Keratinocyte (primary cell): Measurements from ENCODE around the gene ECEL1. TPM values are rescaled to one million over a fixed set of nuclear protein-coding genes. Genes with fewer than 3 reads are reported as not detected.

ENCODE experiments used
- DNase-seq: peaks from one replicate; pipeline ENCODE4 v3.0.0-alpha.2; 2011; ENCODE audit warnings: low read depth, missing footprints, low spot score
- FAIRE-seq: peaks from 2 replicates; lab custom pipeline; 2011; peaks lifted over from hg19 to GRCh38; lab: Jason Lieb, UNC
- H2AFZ ChIP-seq: 2 replicates; pipeline ENCODE4 v1.6.0; 2012; ENCODE audit warnings: low read length, control low read depth, inconsistent platforms; ENCODE audit not compliant: control insufficient read depth
- H3K27ac ChIP-seq: 2 replicates; pipeline ENCODE4 v1.5.1; 2011; ENCODE audit warnings: low read length; ENCODE audit not compliant: control insufficient read depth, insufficient read depth
- H3K27me3 ChIP-seq: 3 replicates; pipeline ENCODE4 v1.6.0; 2011; ENCODE audit warnings: low read length; ENCODE audit not compliant: control insufficient read depth, insufficient read depth; ENCODE audit errors: extremely low read depth
- H3K36me3 ChIP-seq, 2 experiments: 2 replicates in 1 of 2; 3 replicates in 1 of 2; pipeline ENCODE4 v1.5.1; 2011; ENCODE audit warnings: low read length in 2 of 2, mild to moderate bottlenecking in 1 of 2; ENCODE audit not compliant: control insufficient read depth in 2 of 2, insufficient read depth in 2 of 2; ENCODE audit errors: extremely low read depth in 1 of 2
- H3K4me1 ChIP-seq: 3 replicates; pipeline ENCODE4 v1.5.1; 2011; ENCODE audit warnings: low read length; ENCODE audit not compliant: control insufficient read depth, insufficient read depth; ENCODE audit errors: extremely low read depth
- H3K4me2 ChIP-seq: 3 replicates; pipeline ENCODE4 v1.6.0; 2011; ENCODE audit warnings: low read depth, low read length; ENCODE audit not compliant: control insufficient read depth, insufficient read depth; ENCODE audit errors: extremely low read depth
- H3K4me3 ChIP-seq, 3 experiments: fragments of 200-600 bp in 1 of 3; sonication (generic) in 1 of 3; 2 replicates in 2 of 3; 3 replicates in 1 of 3; pipeline ENCODE4 v1.5.1; 2011 to 2016; ENCODE audit warnings: low read length in 3 of 3, mild to moderate bottlenecking in 3 of 3, control low read depth in 2 of 3, inconsistent platforms in 1 of 3, low read depth in 1 of 3, mixed read lengths in 1 of 3, mixed run types in 1 of 3, moderate library complexity in 1 of 3; ENCODE audit not compliant: control insufficient read depth in 2 of 3, insufficient read depth in 2 of 3; ENCODE audit errors: extremely low read depth in 1 of 3
- H3K79me2 ChIP-seq: 2 replicates; pipeline ENCODE4 v1.6.0; 2012; ENCODE audit warnings: low read length; ENCODE audit not compliant: control insufficient read depth, insufficient read depth
- H3K9ac ChIP-seq: 3 replicates; pipeline ENCODE4 v1.6.0; 2011; ENCODE audit warnings: low read length; ENCODE audit not compliant: control insufficient read depth, insufficient read depth; ENCODE audit errors: extremely low read depth
- H3K9me1 ChIP-seq: 3 replicates; pipeline ENCODE4 v1.6.0; 2011; ENCODE audit warnings: low read length; ENCODE audit not compliant: control insufficient read depth, insufficient read depth; ENCODE audit errors: extremely low read depth
- H3K9me3 ChIP-seq: 2 replicates; pipeline ENCODE4 v1.5.1; 2012; ENCODE audit warnings: low read depth, low read length; ENCODE audit not compliant: control insufficient read depth
- H4K20me1 ChIP-seq: 3 replicates; pipeline ENCODE4 v1.6.0; 2011; ENCODE audit warnings: low read length; ENCODE audit not compliant: control insufficient read depth, insufficient read depth; ENCODE audit errors: extremely low read depth
- CTCF ChIP-seq, 3 experiments: IDR thresholded peaks in 1 of 3; conservative IDR thresholded peaks in 1 of 3; optimal IDR thresholded peaks in 1 of 3; 2 replicates in 2 of 3; 3 replicates in 1 of 3; pipeline versions ENCODE3 to v1.5.1; 2011; ENCODE audit warnings: low read length in 3 of 3, mild to moderate bottlenecking in 3 of 3, moderate library complexity in 2 of 3, control low read depth in 1 of 3, inconsistent platforms in 1 of 3; ENCODE audit not compliant: insufficient read depth in 2 of 3; ENCODE audit errors: extremely low read depth in 1 of 3
- EZH2 ChIP-seq: IDR thresholded peaks from one replicate; pipeline ENCODE4 v1.6.1; 2012; ENCODE audit warnings: inconsistent platforms, mild to moderate bottlenecking, low read length, moderate library complexity
- dilution Hi-C: fragments of 300-500 bp; cut with MboI; formaldehyde crosslinking; loops from one replicate; pipeline ENCODE4 v1.7.0; 2020; ENCODE audit warnings: low sequenced_read_pairs; ENCODE audit not compliant: extremely low pct_ligation_motif_present
- polyA plus RNA-seq, 5 experiments: library from polyadenylated mRNA; depleted of rRNA in 3 of 5; stranded (reverse) in 3 of 5; stranded (forward) in 1 of 5; unstranded in 1 of 5; fragments of >200 nt; gene quantifications; 1 replicate in 1 of 5; 2 replicates in 3 of 5; 3 replicates in 1 of 5; pipeline versions ENCODE4 v1.2.1 to v1.2.3, GENCODE V29; 2011 to 2012; ENCODE audit warnings: missing spikeins in 2 of 5, low read depth in 1 of 5, low replicate concordance in 1 of 5

The ECEL1 gene
- polyA plus RNA-seq, 1 donor (not counting 4 experiments of a cell fraction or from before 2014, with no cell fraction given), result not detected

GRCh38 chr2:232486558-232487384, 863 bp downstream of the ECEL1 start:
- DNase-seq, result no peak
- H3K9me3 ChIP-seq, result no peaks in the 10 kb centered on the region
- no peaks in the 10 kb centered on the region for H4K20me1 ChIP-seq
- dilution Hi-C loops, result no loop called here
- H3K9ac ChIP-seq, result no peak overlapping the region
- H3K27me3 ChIP-seq, result peaks cover 57% of the 10 kb centered on the region
- no peaks in the 10 kb centered on the region for H3K4me1 ChIP-seq
- TF ChIP-seq CTCF (optimal IDR thresholded peaks at IDR 0.05 in 1 of 3, IDR thresholded peaks at IDR 0.05 in 1 of 3, conservative IDR thresholded peaks at IDR 0.05 in 1 of 3; ENCODE audit: extremely low read depth in 1 of 3, insufficient read depth in 2 of 3, low read length in 3 of 3) (no peak), EZH2 (peak; percentile 98)
- no peak overlapping the region for H3K4me3 ChIP-seq
- H3K4me2 ChIP-seq, result no peak overlapping the region
- H3K27ac ChIP-seq, result no peak overlapping the region
- H3K79me2 ChIP-seq, result no peaks in the 10 kb centered on the region
- H3K36me3 ChIP-seq, result no peaks in the 10 kb centered on the region
- no peak overlapping the region for H2AFZ ChIP-seq
- no peaks in the 10 kb centered on the region for H3K9me1 ChIP-seq
- FAIRE-seq, result no peak

DNA sequence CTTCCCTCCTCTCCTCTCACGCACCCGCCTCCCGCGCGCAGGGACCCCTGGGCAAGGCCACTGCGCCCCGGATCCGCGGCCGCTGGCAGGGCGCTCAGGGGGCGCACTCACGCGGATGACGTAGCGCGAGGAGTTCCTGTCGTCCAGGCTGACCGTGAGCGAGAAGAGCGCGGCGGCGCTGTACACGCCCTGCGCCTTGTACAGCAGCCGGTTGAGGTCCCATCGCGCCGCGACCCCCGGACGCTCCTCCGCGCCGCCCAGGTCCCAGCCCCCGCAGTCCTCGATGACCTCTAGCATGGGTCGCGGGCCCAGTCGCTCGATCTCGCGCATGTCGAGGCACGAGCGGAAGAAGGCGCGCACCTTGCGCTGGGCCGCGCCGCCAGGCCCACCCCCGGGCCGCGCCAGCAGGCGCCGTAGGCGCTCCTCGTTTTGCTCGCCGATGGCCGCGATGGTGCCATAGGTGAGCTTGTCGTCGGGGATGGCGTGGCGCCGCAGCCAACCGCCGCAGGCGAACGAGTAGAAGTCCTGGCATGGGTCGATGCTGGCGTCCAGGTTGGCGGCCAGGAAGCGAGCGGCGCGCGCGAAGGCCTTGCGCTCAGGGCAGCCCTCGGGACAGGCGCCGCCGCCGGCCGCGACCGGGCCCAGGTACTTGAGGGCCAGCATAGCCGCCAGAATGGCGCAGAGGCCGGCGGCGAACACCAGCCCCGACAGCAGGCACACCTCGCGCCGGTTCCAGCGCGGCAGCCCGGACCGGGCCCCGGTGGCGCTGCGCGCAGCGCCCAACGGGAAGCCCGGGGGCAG, 1.7 kb downstream of the ECEL1 start:
- Histone ChIP-seq H3K27ac (no peak overlapping the region), H3K9ac (no peak overlapping the region), H3K79me2 (no peaks in the 10 kb centered on the region), H3K27me3 (peaks cover 57% of the 10 kb centered on the region), H3K9me3 (no peaks in the 10 kb centered on the region), H2AFZ (no peak overlapping the region), H3K36me3 (no peaks in the 10 kb centered on the region), H4K20me1 (no peaks in the 10 kb centered on the region), H3K9me1 (no peaks in the 10 kb centered on the region), H3K4me2 (no peak overlapping the region), H3K4me3 (no peak overlapping the region), H3K4me1 (no peaks in the 10 kb centered on the region)
- dilution Hi-C loops, result no loop called here
- TF ChIP-seq EZH2, result peak; percentile 10
- no peak for TF ChIP-seq CTCF (optimal IDR thresholded peaks at IDR 0.05 in 1 of 3, IDR thresholded peaks at IDR 0.05 in 1 of 3, conservative IDR thresholded peaks at IDR 0.05 in 1 of 3; ENCODE audit: extremely low read depth in 1 of 3, insufficient read depth in 2 of 3, low read length in 3 of 3)
- FAIRE-seq (no peak), DNase-seq (no peak)
